Nephron (organoid): ENCODE results near the gene VPS26C.

ENCODE experiments used
- H3K27ac Mint-ChIP-seq, 3 experiments: 2 replicates each; pipeline ENCODE4 v1.8.0; 2020; ENCODE audit warnings: mixed read lengths in 3 of 3, mild to moderate bottlenecking in 2 of 3, moderate library complexity in 1 of 3
- H3K27me3 Mint-ChIP-seq: 2 replicates; pipeline ENCODE4 v1.8.0; 2021; ENCODE audit warnings: low read depth, mild to moderate bottlenecking, moderate library complexity, mixed read lengths
- H3K36me3 Mint-ChIP-seq: 2 replicates; pipeline ENCODE4 v1.8.0; 2020; ENCODE audit warnings: low read depth, mixed read lengths
- H3K4me1 Mint-ChIP-seq: 2 replicates; pipeline ENCODE4 v1.8.0; 2020; ENCODE audit warnings: mixed read lengths
- H3K4me3 Mint-ChIP-seq, 3 experiments: 2 replicates each; pipeline ENCODE4 v1.8.0; 2020; ENCODE audit warnings: mild to moderate bottlenecking in 3 of 3, mixed read lengths in 3 of 3, moderate library complexity in 2 of 3
- H3K9me3 Mint-ChIP-seq: 2 replicates; pipeline ENCODE4 v1.8.0; 2020; ENCODE audit warnings: mixed read lengths
- CTCF ChIP-seq, 3 experiments: fragments of 200-600 bp; sonication (generic); IDR thresholded peaks; one replicate each; pipeline ENCODE4 v1.5.0; 2021; ENCODE audit warnings: antibody characterized with exemption in 3 of 3; ENCODE audit not compliant: unreplicated experiment in 3 of 3

The VPS26C gene

DNA sequence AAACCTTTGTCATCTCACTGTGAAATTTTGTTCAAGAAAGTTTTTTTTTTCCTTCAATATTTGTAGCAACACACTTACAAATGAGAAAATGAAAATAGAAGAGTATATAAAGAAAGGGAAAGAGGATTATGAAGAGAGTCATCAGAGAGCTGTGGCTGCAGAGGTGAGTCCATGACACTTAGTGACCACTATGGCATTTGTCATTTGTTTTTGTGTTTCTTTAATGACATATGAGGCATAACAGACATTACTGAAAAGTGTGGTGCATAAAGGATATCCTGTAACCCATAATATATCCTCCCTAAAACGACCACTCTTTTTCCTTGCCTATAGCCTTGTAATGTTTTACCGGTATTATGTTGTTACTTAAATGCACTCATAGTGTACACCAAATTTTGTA lies 80.2 kb downstream of the VPS26C start:
- H3K9me3 Mint-ChIP-seq, result no peaks in the 10 kb centered on the region
- no peaks in the 10 kb centered on the region for H3K27me3 Mint-ChIP-seq
- no peaks in the 10 kb centered on the region for H3K4me1 Mint-ChIP-seq
- no peak overlapping the region for H3K4me3 Mint-ChIP-seq
- no peak overlapping the region for H3K27ac Mint-ChIP-seq
- TF ChIP-seq CTCF (IDR thresholded peaks at IDR 0.05; ENCODE audit: unreplicated experiment in 3 of 3), result no peak
- peaks cover 79% of the 10 kb centered on the region for H3K36me3 Mint-ChIP-seq

- no peaks in the 10 kb centered on the region for H3K27me3 Mint-ChIP-seq
- no peak overlapping the region for H3K27ac Mint-ChIP-seq
- no peaks in the 10 kb centered on the region for H3K4me1 Mint-ChIP-seq
- no peak for TF ChIP-seq CTCF (IDR thresholded peaks at IDR 0.05; ENCODE audit: unreplicated experiment in 3 of 3)
- H3K9me3 Mint-ChIP-seq, result no peaks in the 10 kb centered on the region
- peaks cover 76% of the 10 kb centered on the region for H3K36me3 Mint-ChIP-seq
- H3K4me3 Mint-ChIP-seq, result no peak overlapping the region
These were observed 82.1 kb downstream of the VPS26C start for GRCh38 chr21:37184784-37185593.

- Mint-ChIP-seq H3K27me3 (no peaks in the 10 kb centered on the region), H3K36me3 (peaks cover 74% of the 10 kb centered on the region), H3K9me3 (no peaks in the 10 kb centered on the region), H3K27ac (no peak overlapping the region), H3K4me3 (no peak overlapping the region), H3K4me1 (no peaks in the 10 kb centered on the region)
- no peak for TF ChIP-seq CTCF (IDR thresholded peaks at IDR 0.05; ENCODE audit: unreplicated experiment in 3 of 3)
These were observed 83.4 kb downstream of the VPS26C start for GRCh38 chr21:37183749-37184148.

GRCh38 chr21:37182222-37182621 lies 84.9 kb downstream of the VPS26C start:
- peaks cover 79% of the 10 kb centered on the region for H3K36me3 Mint-ChIP-seq
- no peak for TF ChIP-seq CTCF (IDR thresholded peaks at IDR 0.05; ENCODE audit: unreplicated experiment in 3 of 3)
- H3K4me1 Mint-ChIP-seq, result no peaks in the 10 kb centered on the region
- H3K4me3 Mint-ChIP-seq, result no peak overlapping the region
- no peaks in the 10 kb centered on the region for H3K27me3 Mint-ChIP-seq
- no peak overlapping the region for H3K27ac Mint-ChIP-seq
- no peaks in the 10 kb centered on the region for H3K9me3 Mint-ChIP-seq

GRCh38 chr21:37181059-37181458 lies 86.1 kb downstream of the VPS26C start:
- Mint-ChIP-seq H3K27ac (no peak overlapping the region), H3K36me3 (peaks cover 81% of the 10 kb centered on the region), H3K4me3 (no peak overlapping the region), H3K27me3 (no peaks in the 10 kb centered on the region), H3K9me3 (no peaks in the 10 kb centered on the region), H3K4me1 (no peaks in the 10 kb centered on the region)
- TF ChIP-seq CTCF (IDR thresholded peaks at IDR 0.05; ENCODE audit: unreplicated experiment in 3 of 3), result no peak

DNA sequence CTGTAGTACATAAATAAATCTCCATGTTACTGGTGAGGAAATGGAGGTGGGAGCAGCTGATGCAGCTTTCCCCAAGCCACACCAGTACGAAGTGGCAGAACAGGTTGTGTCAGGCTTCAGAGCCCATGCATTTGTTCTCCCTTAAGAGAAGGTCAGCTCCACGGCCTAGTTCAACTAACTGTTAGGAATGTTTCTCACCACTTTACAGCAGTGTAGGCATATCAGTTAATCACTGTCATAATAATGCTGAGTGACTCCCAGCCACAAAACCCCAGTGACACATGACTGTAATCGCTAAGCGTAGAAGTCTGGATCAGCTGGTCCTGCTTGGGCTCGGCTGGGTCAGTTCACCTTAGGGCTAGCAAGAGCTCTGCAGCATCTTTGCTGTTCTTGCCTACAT lies 90.4 kb downstream of the VPS26C start:
- H3K36me3 Mint-ChIP-seq, result peaks cover 79% of the 10 kb centered on the region
- peak overlapping the region in 1 of 3 experiments; percentile 59 for H3K27ac Mint-ChIP-seq
- no peak for TF ChIP-seq CTCF (IDR thresholded peaks at IDR 0.05; ENCODE audit: unreplicated experiment in 3 of 3)
- no peaks in the 10 kb centered on the region for H3K27me3 Mint-ChIP-seq
- no peak overlapping the region for H3K4me3 Mint-ChIP-seq
- no peaks in the 10 kb centered on the region for H3K9me3 Mint-ChIP-seq
- no peaks in the 10 kb centered on the region for H3K4me1 Mint-ChIP-seq
